Body of pancreas (tissue), 4 donors: ENCODE data around the gene C8G. TPM values are rescaled to one million over a fixed set of nuclear protein-coding genes. Genes with fewer than 3 reads are reported as not detected.

ENCODE experiments used
- ATAC-seq: fragments of 150-250 bp; one replicate; pipeline ENCODE4 v1.9.1; 2016
- DNase-seq, 4 donors: peaks; one replicate each; pipeline ENCODE4 v3.0.0-alpha.2; 2019
- H3K27ac ChIP-seq, 4 donors: fragments of 200-600 bp; sonication (generic); 1 replicate in 3 of 4; 2 replicates in 1 of 4; pipeline versions ENCODE4 v1.5.1 to v1.6.1; 2016 to 2019; ENCODE audit warnings: mild to moderate bottlenecking in 1 of 4, mixed read lengths in 1 of 4, moderate library complexity in 1 of 4
- H3K27me3 ChIP-seq, 2 donors: fragments of 200-600 bp; sonication (generic); one replicate each; pipeline ENCODE4 v1.6.0; 2016; ENCODE audit warnings: mild to moderate bottlenecking in 1 of 2
- H3K36me3 ChIP-seq, 2 donors: fragments of 200-600 bp; sonication (generic); replicated peaks in 1 of 2; 2 replicates each; pipeline ENCODE4 v1.5.1; 2016; ENCODE audit warnings: low read depth in 2 of 2; ENCODE audit not compliant: insufficient read depth in 1 of 2
- H3K4me1 ChIP-seq: fragments of 200-600 bp; sonication (generic); one replicate; pipeline ENCODE4 v1.6.0; 2016
- H3K4me3 ChIP-seq, 2 donors: fragments of 200-600 bp; sonication (generic); 1 replicate in 1 of 2; 2 replicates in 1 of 2; pipeline ENCODE4 v1.5.1; 2016 to 2019
- H3K9me3 ChIP-seq, 3 donors: fragments of 200-600 bp; sonication (generic); 1 replicate in 2 of 3; 2 replicates in 1 of 3; pipeline ENCODE4 v1.5.1; 2016
- CTCF ChIP-seq, 7 experiments: fragments of 450-650 bp in 4 of 7; fragments of 200-600 bp in 3 of 7; sonication (generic) in 3 of 7; IDR thresholded peaks; one replicate each; pipeline ENCODE4 v1.5.1; 2016 to 2019; ENCODE audit warnings: antibody characterized with exemption in 7 of 7
- POLR2A ChIP-seq, 3 donors: fragments of 450-650 bp; IDR thresholded peaks; one replicate each; pipeline ENCODE4 v1.6.1; 2016; ENCODE audit warnings: antibody characterized with exemption in 3 of 3, mild to moderate bottlenecking in 2 of 3
- WGBS, 2 donors: methylation state at CpG; one replicate each; pipeline ENCODE4 v1.1.5; 2017; 5-methylcytosine and 5-hydroxymethylcytosine counted together
- intact Hi-C: fragments of 100-400 bp; cut with DNase I; formaldehyde crosslinking; loops from one replicate; pipeline ENCODE4 v1.15.1; 2023
- total RNA-seq, 2 donors: library from RNA; depleted of rRNA; stranded (reverse); fragments of >200 nt; gene quantifications; one replicate each; pipeline ENCODE4 v1.1.0, GENCODE V29; 2016

C8G gene
- total RNA-seq, 2 donors from 2014 or later = not detected

GRCh38 chr9:136922540-136922939, 22.5 kb upstream of the C8G start:
- H3K27ac ChIP-seq = no peak overlapping the region
- ATAC-seq = no peak

DNA sequence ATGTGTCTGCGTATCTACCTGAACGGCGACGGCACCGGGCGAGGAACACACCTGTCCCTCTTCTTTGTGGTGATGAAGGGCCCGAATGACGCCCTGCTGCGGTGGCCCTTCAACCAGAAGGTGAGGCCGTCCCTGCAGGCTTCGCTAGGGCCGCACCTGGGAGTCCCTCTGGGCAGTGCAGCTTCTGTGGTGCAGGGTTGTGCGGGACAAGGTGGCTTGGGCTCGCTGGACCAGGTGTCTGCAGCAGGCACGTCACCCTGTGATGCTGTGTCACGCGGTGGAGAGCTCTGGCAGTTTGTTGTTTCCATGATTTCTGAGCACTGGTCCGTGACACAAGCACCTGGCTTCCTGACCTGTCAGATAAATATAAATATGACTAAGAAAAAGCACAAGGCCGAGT, 21.2 kb upstream of the C8G start:
- 93 to 95% methylated on average over 14 to 19 of the region's 19 CpGs for WGBS, 2 donors
- DNase-seq (peak in 2 of 4 donors; percentile 34 to 38), ATAC-seq (no peak)
- no peak overlapping the region for H3K27ac ChIP-seq
- H3K4me1 ChIP-seq = no peaks in the 10 kb centered on the region
- H3K9me3 ChIP-seq = no peaks in the 10 kb centered on the region
- peaks cover 0 to 10% of the 10 kb centered on the region in 2 donors for H3K36me3 ChIP-seq
- no peaks in the 10 kb centered on the region for H3K27me3 ChIP-seq
- TF ChIP-seq CTCF (IDR thresholded peaks at IDR 0.05) (no peak), POLR2A (IDR thresholded peaks at IDR 0.05) (no peak)
- H3K4me3 ChIP-seq = no peak overlapping the region
- intact Hi-C loops = no loop called here

More at GRCh38 chr9:136922540-136922939, 22.5 kb upstream of the C8G start:
- H3K27me3 ChIP-seq = no peaks in the 10 kb centered on the region
- DNase-seq = no peak
- no peaks in the 10 kb centered on the region for H3K4me1 ChIP-seq
- intact Hi-C loops = no loop called here
- 86 to 88% methylated on average over 9 to 19 of the region's 19 CpGs for WGBS, 2 donors
- no peaks in the 10 kb centered on the region for H3K9me3 ChIP-seq
- H3K4me3 ChIP-seq = no peak overlapping the region
- TF ChIP-seq POLR2A (IDR thresholded peaks at IDR 0.05) = no peak
- no peak for TF ChIP-seq CTCF (IDR thresholded peaks at IDR 0.05)
- H3K36me3 ChIP-seq = peaks cover 0 to 12% of the 10 kb centered on the region in 2 donors

GRCh38 chr9:136925414-136926153, 19.5 kb upstream of the C8G start:
- H3K4me1 ChIP-seq = no peaks in the 10 kb centered on the region
- no peak for TF ChIP-seq POLR2A (IDR thresholded peaks at IDR 0.05)
- no peak for TF ChIP-seq CTCF (IDR thresholded peaks at IDR 0.05)
- no peaks in the 10 kb centered on the region for H3K9me3 ChIP-seq
- ATAC-seq (no peak), DNase-seq (no peak)
- no peak overlapping the region for H3K4me3 ChIP-seq
- 79 to 88% methylated on average over 9 to 33 of the region's 33 CpGs for WGBS, 2 donors
- no peak overlapping the region for H3K27ac ChIP-seq
- no peaks in the 10 kb centered on the region for H3K27me3 ChIP-seq
- H3K36me3 ChIP-seq = peaks cover 0 to 2% of the 10 kb centered on the region in 2 donors
- intact Hi-C loops = no loop called here

DNA sequence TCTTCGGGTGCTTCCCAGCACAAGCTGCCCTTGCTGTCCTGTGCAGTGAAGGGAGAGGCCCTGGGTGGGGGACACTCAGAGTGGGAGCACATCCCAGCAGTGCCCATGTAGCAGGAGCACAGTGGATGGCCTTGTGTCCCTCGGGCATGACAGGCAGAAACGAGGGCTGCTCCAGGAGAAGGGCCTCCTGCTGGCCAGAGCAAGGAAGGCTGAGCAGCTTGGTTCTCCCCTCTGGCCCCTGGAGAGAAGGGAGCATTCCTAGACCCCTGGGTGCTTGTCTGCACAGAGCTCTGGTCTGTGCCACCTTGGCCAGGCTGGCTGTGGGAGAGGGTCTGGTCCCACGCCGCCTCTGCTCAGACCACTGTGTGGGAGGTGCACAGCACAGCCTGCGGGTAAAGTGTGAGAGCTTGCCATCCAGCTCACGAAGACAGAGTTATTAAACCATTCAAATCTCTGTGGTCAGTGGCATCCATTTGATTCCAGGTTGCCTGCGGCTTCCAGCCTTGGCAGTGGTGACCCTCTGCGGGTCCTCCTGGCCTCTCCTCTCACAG, 18.8 kb upstream of the C8G start:
- no peak for ATAC-seq
- 93 to 100% methylated on average over 3 to 9 of the region's 9 CpGs for WGBS, 2 donors
- H3K27me3 ChIP-seq = no peaks in the 10 kb centered on the region
- H3K9me3 ChIP-seq = no peaks in the 10 kb centered on the region
- no peak overlapping the region for H3K4me3 ChIP-seq
- DNase-seq = no peak
- H3K4me1 ChIP-seq = no peaks in the 10 kb centered on the region
- H3K27ac ChIP-seq = no peak overlapping the region
- TF ChIP-seq POLR2A (IDR thresholded peaks at IDR 0.05) (no peak), CTCF (IDR thresholded peaks at IDR 0.05) (no peak)
- no peaks in the 10 kb centered on the region for H3K36me3 ChIP-seq
- intact Hi-C loops = no loop called here

DNA sequence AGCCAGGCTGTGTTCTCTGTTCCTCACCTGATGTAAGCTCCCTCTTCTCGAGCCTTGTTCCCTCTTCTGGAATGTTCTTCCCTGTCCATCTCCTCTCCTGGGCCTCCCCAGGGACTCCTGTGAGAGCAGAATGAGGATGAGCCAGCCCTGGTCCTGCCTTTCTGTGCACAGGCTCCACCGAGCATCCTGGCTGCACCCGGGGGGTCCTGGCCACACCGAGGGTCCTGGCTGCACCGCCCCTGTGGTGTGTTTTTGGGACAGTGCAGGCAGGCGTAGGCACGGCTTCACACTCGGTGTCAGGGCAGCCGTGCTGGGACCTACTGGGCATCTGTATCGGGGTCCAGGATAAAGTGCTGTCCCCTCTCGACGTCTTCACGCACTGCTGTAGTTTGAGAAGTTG, 18.3 kb upstream of the C8G start:
- intact Hi-C loops = no loop called here
- Histone ChIP-seq H3K4me3 (no peak overlapping the region), H3K27me3 (no peaks in the 10 kb centered on the region), H3K27ac (no peak overlapping the region), H3K9me3 (no peaks in the 10 kb centered on the region), H3K4me1 (no peaks in the 10 kb centered on the region), H3K36me3 (no peaks in the 10 kb centered on the region)
- WGBS, 2 donors = 91 to 92% methylated on average over 1 to 13 of the region's 13 CpGs
- TF ChIP-seq CTCF (IDR thresholded peaks at IDR 0.05) (no peak), POLR2A (IDR thresholded peaks at IDR 0.05) (no peak)
- no peak for DNase-seq
- ATAC-seq = no peak
